Esophagus muscularis mucosa (tissue), 4 donors: ENCODE results near the gene SLC22A7. TPM values are rescaled to one million over a fixed set of nuclear protein-coding genes. Genes with fewer than 3 reads are reported as not detected.

Experiments used
- DNase-seq: peaks from one replicate; pipeline ENCODE4 v3.0.0-alpha.2; 2017; ENCODE audit errors: extremely low spot score
- H3K27ac ChIP-seq, 4 donors: fragments of 200-600 bp; sonication (generic); replicated peaks in 1 of 4; 1 replicate in 3 of 4; 2 replicates in 1 of 4; pipeline ENCODE4 v1.5.1; 2016 to 2019; ENCODE audit warnings: mild to moderate bottlenecking in 1 of 4
- H3K27me3 ChIP-seq, 4 donors: fragments of 200-600 bp; sonication (generic); one replicate each; pipeline versions ENCODE4 v1.5.1 to v1.6.0; 2016 to 2019
- H3K36me3 ChIP-seq, 4 donors: fragments of 200-600 bp; sonication (generic); one replicate each; pipeline ENCODE4 v1.5.1; 2016 to 2019
- H3K4me1 ChIP-seq, 4 donors: fragments of 200-600 bp; sonication (generic); one replicate each; pipeline ENCODE4 v1.5.1; 2016 to 2019
- H3K4me3 ChIP-seq, 4 donors: fragments of 200-600 bp; sonication (generic); 1 replicate in 2 of 4; 2 replicates in 2 of 4; pipeline ENCODE4 v1.5.1; 2016 to 2019; ENCODE audit warnings: mild to moderate bottlenecking in 4 of 4, moderate library complexity in 1 of 4
- H3K9me3 ChIP-seq, 4 donors: fragments of 200-600 bp; sonication (generic); 1 replicate in 3 of 4; 2 replicates in 1 of 4; pipeline ENCODE4 v1.5.1; 2016 to 2019
- CTCF ChIP-seq, 3 experiments: fragments of 200-600 bp in 2 of 3; fragments of 450-650 bp in 1 of 3; sonication (generic) in 2 of 3; IDR thresholded peaks; one replicate each; pipeline ENCODE4 v1.5.1; 2017 to 2019; ENCODE audit warnings: antibody characterized with exemption in 3 of 3, mild to moderate bottlenecking in 2 of 3, moderate library complexity in 1 of 3
- EP300 ChIP-seq: sonication (generic); formaldehyde crosslinking; IDR thresholded peaks from one replicate; pipeline ENCODE4 v1.6.1; 2017; ENCODE audit warnings: antibody characterized with exemption
- POLR2A ChIP-seq: fragments of 450-650 bp; IDR thresholded peaks from one replicate; pipeline ENCODE4 v1.6.1; 2017; ENCODE audit warnings: antibody characterized with exemption, moderate library complexity, mild to moderate bottlenecking, low read depth
- POLR2AphosphoS5 ChIP-seq, 2 donors: sonication (generic); formaldehyde crosslinking; IDR thresholded peaks; one replicate each; pipeline ENCODE4 v1.6.1; 2017; ENCODE audit warnings: antibody characterized with exemption in 2 of 2
- WGBS: methylation state at CpG from one replicate; pipeline ENCODE4 v1.1.5; 2018; 5-methylcytosine and 5-hydroxymethylcytosine counted together
- intact Hi-C: fragments of 100-400 bp; cut with DNase I; formaldehyde crosslinking; loops from one replicate; pipeline ENCODE4 v1.15.1; 2023
- total RNA-seq, 4 donors: library from RNA; depleted of rRNA; stranded (reverse); fragments of >200 nt; gene quantifications; one replicate each; pipeline versions ENCODE4 v1.1.0 to v1.2.1, GENCODE V29; 2016

SLC22A7 gene
- total RNA-seq, 4 donors from 2014 or later = not detected

DNA sequence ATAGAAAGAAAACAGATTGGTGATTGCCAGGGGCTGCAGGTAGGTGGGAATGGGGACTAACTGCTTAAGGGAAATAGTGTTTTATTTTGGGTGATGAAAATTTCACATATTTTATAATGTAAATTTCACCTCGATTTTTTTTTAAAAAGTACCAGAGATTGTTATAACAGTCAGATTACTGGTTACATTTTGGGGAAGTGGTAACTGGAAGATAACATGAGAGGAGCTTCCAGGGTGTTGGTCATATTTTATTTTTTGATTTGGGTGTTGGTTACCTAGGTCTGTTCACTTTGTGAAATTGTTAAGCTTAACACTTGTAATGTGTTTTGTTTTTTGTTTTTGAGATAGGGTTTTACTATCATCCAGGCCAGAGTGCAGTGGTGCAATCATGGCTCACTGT lies 27.8 kb downstream of the SLC22A7 start:
- TF ChIP-seq POLR2A (no peak), EP300 (no peak), POLR2AphosphoS5 (IDR thresholded peaks at IDR 0.05) (no peak), CTCF (IDR thresholded peaks at IDR 0.05) (no peak)
- Histone ChIP-seq H3K27ac (no peak overlapping the region), H3K4me1 (no peaks in the 10 kb centered on the region), H3K4me3 (no peak overlapping the region), H3K36me3 (peaks cover 0 to 21% (median 3%) of the 10 kb centered on the region in 4 donors), H3K9me3 (no peaks in the 10 kb centered on the region), H3K27me3 (no peaks in the 10 kb centered on the region)
- intact Hi-C loops = no loop called here
- 54% methylated on average over 1 of the region's 1 CpG for WGBS
- no peak for DNase-seq

- Histone ChIP-seq H3K27me3 (no peaks in the 10 kb centered on the region), H3K36me3 (peaks cover 0 to 26% (median 4%) of the 10 kb centered on the region in 4 donors), H3K4me3 (no peak overlapping the region), H3K27ac (no peak overlapping the region), H3K4me1 (no peaks in the 10 kb centered on the region), H3K9me3 (no peaks in the 10 kb centered on the region)
- no peak for DNase-seq
- 54% methylated on average over 1 of the region's 1 CpG for WGBS
- intact Hi-C loops = no loop called here
- TF ChIP-seq POLR2AphosphoS5 (IDR thresholded peaks at IDR 0.05) (no peak), EP300 (no peak), POLR2A (no peak)
Measured at GRCh38 chr6:43328528-43328927, 30.5 kb downstream of the SLC22A7 start.

DNA sequence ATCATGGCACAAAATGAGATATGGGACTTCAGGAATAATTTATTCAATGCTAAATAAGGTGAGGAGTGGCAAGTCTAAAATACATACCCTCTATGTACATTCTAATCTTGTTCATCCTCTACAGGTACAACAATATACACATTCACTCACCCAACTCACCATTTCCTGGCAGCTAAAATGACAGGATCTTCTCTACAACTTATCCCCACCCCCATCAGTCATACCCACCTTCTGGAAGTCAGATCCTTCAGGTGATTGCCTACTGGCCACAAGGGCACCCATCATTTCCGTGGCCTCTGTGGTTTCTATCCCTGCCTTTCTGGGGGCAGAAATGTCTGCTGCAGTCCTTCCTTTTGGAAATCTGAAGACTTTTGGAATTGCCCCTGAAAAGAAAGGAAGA lies 33.4 kb downstream of the SLC22A7 start:
- Histone ChIP-seq H3K4me1 (peaks cover 0 to 7% (median 3%) of the 10 kb centered on the region in 4 donors), H3K4me3 (no peak overlapping the region), H3K27me3 (no peaks in the 10 kb centered on the region), H3K27ac (no peak overlapping the region), H3K36me3 (peaks cover 0 to 26% (median 8%) of the 10 kb centered on the region in 4 donors), H3K9me3 (no peaks in the 10 kb centered on the region)
- TF ChIP-seq CTCF (IDR thresholded peaks at IDR 0.05) (no peak), POLR2A (no peak), POLR2AphosphoS5 (IDR thresholded peaks at IDR 0.05) (no peak), EP300 (no peak)
- DNase-seq = no peak
- intact Hi-C loops = no loop called here
- 73% methylated on average over 1 of the region's 1 CpG for whole genome bisulfite sequencing

DNA sequence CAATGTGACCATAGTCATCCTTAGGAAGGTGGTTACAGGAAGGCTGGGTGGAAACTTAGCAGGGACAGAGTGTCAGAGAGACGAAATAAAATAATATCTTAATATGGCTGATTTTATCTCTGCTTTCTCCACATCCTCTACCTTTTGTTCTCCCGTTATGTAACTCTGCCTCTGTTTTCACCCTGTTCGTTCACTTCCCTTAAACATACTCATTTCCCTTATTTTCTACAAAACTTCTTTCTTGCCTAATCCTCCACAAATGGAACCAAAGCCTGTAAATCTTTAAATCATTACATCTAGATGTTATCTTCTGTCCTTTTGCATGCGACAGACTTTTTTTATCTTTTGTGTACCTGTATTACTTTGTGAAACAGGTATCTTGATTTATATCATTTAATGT lies 33.8 kb downstream of the SLC22A7 start:
- Histone ChIP-seq H3K27me3 (no peaks in the 10 kb centered on the region), H3K36me3 (peaks cover 0 to 22% (median 7%) of the 10 kb centered on the region in 4 donors), H3K4me3 (no peak overlapping the region), H3K4me1 (peaks cover 0 to 7% (median 3%) of the 10 kb centered on the region in 4 donors), H3K9me3 (no peaks in the 10 kb centered on the region), H3K27ac (no peak overlapping the region)
- TF ChIP-seq CTCF (IDR thresholded peaks at IDR 0.05) (no peak), EP300 (no peak), POLR2AphosphoS5 (IDR thresholded peaks at IDR 0.05) (no peak), POLR2A (no peak)
- DNase-seq = no peak
- WGBS = 75% methylated on average over 4 of the region's 4 CpGs
- intact Hi-C loops = no loop called here

- peaks cover 0 to 7% (median 3%) of the 10 kb centered on the region in 4 donors for H3K4me1 ChIP-seq
- no peaks in the 10 kb centered on the region for H3K9me3 ChIP-seq
- H3K27ac ChIP-seq = no peak overlapping the region
- H3K4me3 ChIP-seq = no peak overlapping the region
- no peaks in the 10 kb centered on the region for H3K27me3 ChIP-seq
- TF ChIP-seq EP300 (no peak), CTCF (IDR thresholded peaks at IDR 0.05) (peak; percentile 57 to 60 (median 58)), POLR2AphosphoS5 (IDR thresholded peaks at IDR 0.05) (no peak), POLR2A (no peak)
- WGBS = 50% methylated on average over 2 of the region's 2 CpGs
- peaks cover 7 to 37% (median 28%) of the 10 kb centered on the region in 4 donors for H3K36me3 ChIP-seq
- intact Hi-C loops = loop anchor here (1.0 kb wide), 1 partner anchor 71 kb away; no protein-coding TSS in a partner anchor
- DNase-seq = no peak
Measured at GRCh38 chr6:43334466-43335095, 36.5 kb downstream of the SLC22A7 start.
